ENCODE data around the gene LTBP2. TPM values are rescaled to one million over a fixed set of nuclear protein-coding genes. Genes with fewer than 3 reads are reported as not detected.

LTBP2 gene
- polyA plus RNA-seq, 1 donor from 2014 or later: 0.33 TPM

DNA sequence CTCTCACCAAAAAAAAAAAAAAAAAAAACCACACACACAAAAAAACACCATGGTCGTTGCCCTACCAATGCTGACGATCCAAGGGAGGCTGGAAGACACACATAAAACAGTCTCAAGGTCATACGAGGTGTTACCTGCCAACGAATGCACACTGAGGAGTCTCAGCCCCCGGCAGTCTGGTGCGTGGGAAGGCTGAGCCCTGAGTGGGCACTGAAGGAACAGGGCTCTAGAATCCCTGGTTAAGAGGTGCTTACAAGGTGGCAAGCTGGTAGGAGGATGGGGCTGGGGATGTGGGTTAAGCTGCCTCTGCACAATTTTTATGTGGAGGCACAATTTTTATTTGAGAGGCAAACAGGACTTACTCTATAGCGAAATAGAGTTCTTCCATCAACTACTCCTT, 7.9 kb downstream of the LTBP2 start:
- H3K36me3 ChIP-seq (ENCODE audit: insufficient read depth, low read length): no peaks in the 10 kb centered on the region
- no peaks in the 10 kb centered on the region for H3K9me3 ChIP-seq (ENCODE audit: low read length)
- no peak overlapping the region for H2AFZ ChIP-seq (ENCODE audit: low read depth, low read length)
- TF ChIP-seq TAF1 (IDR thresholded peaks at IDR 0.05; ENCODE audit: low read depth) (no peak), EP300 (conservative IDR thresholded peaks at IDR 0.05; ENCODE audit: poor library complexity, severe bottlenecking) (no peak), REST (IDR thresholded peaks at IDR 0.05; ENCODE audit: borderline replicate concordance) (no peak), MXI1 (conservative IDR thresholded peaks at IDR 0.05; ENCODE audit: poor library complexity, severe bottlenecking) (no peak), EZH2 (IDR thresholded peaks at IDR 0.05; ENCODE audit: borderline replicate concordance, insufficient read depth, low read length, poor library complexity, severe bottlenecking) (no peak)
- no peaks in the 10 kb centered on the region for H3K9me2 ChIP-seq (ENCODE audit: insufficient read depth, low read length)
- H3K9ac ChIP-seq (ENCODE audit: low read length): no peak overlapping the region
- no peaks in the 10 kb centered on the region for H3F3A ChIP-seq (ENCODE audit: insufficient read depth, low read length, poor library complexity, severe bottlenecking)
- no peak overlapping the region for H3K27ac ChIP-seq (ENCODE audit: low read length)
- no peak overlapping the region for H3K4me3 ChIP-seq (ENCODE audit: low read length)
- no peaks in the 10 kb centered on the region for H3K27me3 ChIP-seq (ENCODE audit: insufficient read depth, low read depth, low read length)
- no peak overlapping the region for H3K4me2 ChIP-seq (ENCODE audit: low read length)
- no peaks in the 10 kb centered on the region for H3K79me2 ChIP-seq (replicated peaks; ENCODE audit: insufficient read depth, low read length)
- no peaks in the 10 kb centered on the region for H4K20me1 ChIP-seq (ENCODE audit: insufficient read depth)

- TF ChIP-seq REST (IDR thresholded peaks at IDR 0.05; ENCODE audit: borderline replicate concordance): no peak
- TF ChIP-seq POLR2AphosphoS5 (IDR thresholded peaks at IDR 0.05): no peak
- TF ChIP-seq RAD21 (conservative IDR thresholded peaks at IDR 0.05): no peak
- TF ChIP-seq TAF1 (IDR thresholded peaks at IDR 0.05; ENCODE audit: low read depth): no peak
- no peak for TF ChIP-seq SMC3 (conservative IDR thresholded peaks at IDR 0.05; ENCODE audit: poor library complexity)
- TF ChIP-seq, protein P1, sequence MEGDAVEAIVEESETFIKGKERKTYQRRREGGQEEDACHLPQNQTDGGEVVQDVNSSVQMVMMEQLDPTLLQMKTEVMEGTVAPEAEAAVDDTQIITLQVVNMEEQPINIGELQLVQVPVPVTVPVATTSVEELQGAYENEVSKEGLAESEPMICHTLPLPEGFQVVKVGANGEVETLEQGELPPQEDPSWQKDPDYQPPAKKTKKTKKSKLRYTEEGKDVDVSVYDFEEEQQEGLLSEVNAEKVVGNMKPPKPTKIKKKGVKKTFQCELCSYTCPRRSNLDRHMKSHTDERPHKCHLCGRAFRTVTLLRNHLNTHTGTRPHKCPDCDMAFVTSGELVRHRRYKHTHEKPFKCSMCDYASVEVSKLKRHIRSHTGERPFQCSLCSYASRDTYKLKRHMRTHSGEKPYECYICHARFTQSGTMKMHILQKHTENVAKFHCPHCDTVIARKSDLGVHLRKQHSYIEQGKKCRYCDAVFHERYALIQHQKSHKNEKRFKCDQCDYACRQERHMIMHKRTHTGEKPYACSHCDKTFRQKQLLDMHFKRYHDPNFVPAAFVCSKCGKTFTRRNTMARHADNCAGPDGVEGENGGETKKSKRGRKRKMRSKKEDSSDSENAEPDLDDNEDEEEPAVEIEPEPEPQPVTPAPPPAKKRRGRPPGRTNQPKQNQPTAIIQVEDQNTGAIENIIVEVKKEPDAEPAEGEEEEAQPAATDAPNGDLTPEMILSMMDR (IDR thresholded peaks at IDR 0.05; ENCODE audit: poor library complexity, severe bottlenecking): no peak
- no peak for TF ChIP-seq EZH2 (IDR thresholded peaks at IDR 0.05; ENCODE audit: borderline replicate concordance, insufficient read depth, low read length, poor library complexity, severe bottlenecking)
- TF ChIP-seq EP300 (conservative IDR thresholded peaks at IDR 0.05; ENCODE audit: poor library complexity, severe bottlenecking): no peak
- no peak for TF ChIP-seq MXI1 (conservative IDR thresholded peaks at IDR 0.05; ENCODE audit: poor library complexity, severe bottlenecking)
- H2AFZ ChIP-seq (ENCODE audit: low read depth, low read length): no peak overlapping the region
- no peaks in the 10 kb centered on the region for H4K20me1 ChIP-seq (ENCODE audit: insufficient read depth)
- H3F3A ChIP-seq (ENCODE audit: insufficient read depth, low read length, poor library complexity, severe bottlenecking): no peaks in the 10 kb centered on the region
- no peak overlapping the region for H3K4me3 ChIP-seq (ENCODE audit: low read length)
- no peak overlapping the region for H3K27ac ChIP-seq (ENCODE audit: low read length)
- H3K27me3 ChIP-seq (ENCODE audit: insufficient read depth, low read depth, low read length): no peaks in the 10 kb centered on the region
- H3K79me2 ChIP-seq (replicated peaks; ENCODE audit: insufficient read depth, low read length): no peaks in the 10 kb centered on the region
- H3K36me3 ChIP-seq (ENCODE audit: insufficient read depth, low read length): no peaks in the 10 kb centered on the region
- no peak overlapping the region for H3K4me2 ChIP-seq (ENCODE audit: low read length)
- H3K9ac ChIP-seq (ENCODE audit: low read length): no peak overlapping the region
- H3K9me3 ChIP-seq (ENCODE audit: low read length): no peaks in the 10 kb centered on the region
- H3K9me2 ChIP-seq (ENCODE audit: insufficient read depth, low read length): no peaks in the 10 kb centered on the region
Observed at GRCh38 chr14:74601982-74602381, 10.1 kb downstream of the LTBP2 start.

All from neural cell (in vitro differentiated cells).